Mucosa of stomach (tissue), 1 donor: ENCODE data around the gene EIF4E3.

Source experiments
- H3K27me3 ChIP-seq: one replicate; pipeline ENCODE4 v1.7.0; 2013; ENCODE audit warnings: mild to moderate bottlenecking, low read length; ENCODE audit not compliant: control insufficient read depth, insufficient read depth
- H3K36me3 ChIP-seq: one replicate; pipeline ENCODE4 v1.7.0; 2013; ENCODE audit warnings: low read length; ENCODE audit not compliant: control insufficient read depth, insufficient read depth
- H3K4me1 ChIP-seq: one replicate; pipeline ENCODE4 v1.7.0; 2013; ENCODE audit warnings: mild to moderate bottlenecking, low read length; ENCODE audit not compliant: control insufficient read depth, insufficient read depth
- H3K4me3 ChIP-seq: one replicate; pipeline ENCODE4 v1.7.0; 2013; ENCODE audit warnings: low read length
- H3K9ac ChIP-seq: one replicate; pipeline ENCODE4 v1.7.0; 2013; ENCODE audit warnings: mild to moderate bottlenecking, low read length, moderate library complexity
- H3K9me3 ChIP-seq: one replicate; pipeline ENCODE4 v1.7.0; 2013; ENCODE audit warnings: mild to moderate bottlenecking, low read length, moderate library complexity; ENCODE audit not compliant: control insufficient read depth
- donor health status: Pancreatic carcinoma.

Gene EIF4E3

GRCh38 chr3:71652781-71653413 lies 72.3 kb downstream of the EIF4E3 start:
- H3K4me3 ChIP-seq = no peak overlapping the region
- peaks cover 3% of the 10 kb centered on the region for H3K4me1 ChIP-seq
- no peak overlapping the region for H3K9ac ChIP-seq
- H3K36me3 ChIP-seq = no peaks in the 10 kb centered on the region
- H3K9me3 ChIP-seq = no peaks in the 10 kb centered on the region
- no peaks in the 10 kb centered on the region for H3K27me3 ChIP-seq

- H3K27me3 ChIP-seq = no peaks in the 10 kb centered on the region
These were observed 73.6 kb downstream of the EIF4E3 start for GRCh38 chr3:71651625-71652024.

GRCh38 chr3:71650372-71650771 lies 74.8 kb downstream of the EIF4E3 start:
- Histone ChIP-seq H3K4me3 (no peak overlapping the region), H3K27me3 (no peaks in the 10 kb centered on the region), H3K9me3 (no peaks in the 10 kb centered on the region), H3K9ac (no peak overlapping the region), H3K4me1 (peaks cover 3% of the 10 kb centered on the region), H3K36me3 (no peaks in the 10 kb centered on the region)

More at GRCh38 chr3:71651625-71652024, 73.6 kb downstream of the EIF4E3 start:
- Histone ChIP-seq H3K4me1 (peaks cover 3% of the 10 kb centered on the region), H3K9ac (no peak overlapping the region), H3K36me3 (no peaks in the 10 kb centered on the region), H3K9me3 (no peaks in the 10 kb centered on the region), H3K4me3 (no peak overlapping the region)

GRCh38 chr3:71649757-71650156 lies 75.4 kb downstream of the EIF4E3 start:
- Histone ChIP-seq H3K36me3 (no peaks in the 10 kb centered on the region), H3K4me1 (peaks cover 3% of the 10 kb centered on the region), H3K27me3 (no peaks in the 10 kb centered on the region), H3K4me3 (no peak overlapping the region), H3K9me3 (no peaks in the 10 kb centered on the region), H3K9ac (no peak overlapping the region)

GRCh38 chr3:71647751-71648150 lies 77.5 kb downstream of the EIF4E3 start:
- no peaks in the 10 kb centered on the region for H3K27me3 ChIP-seq
- H3K36me3 ChIP-seq = no peaks in the 10 kb centered on the region
- H3K9ac ChIP-seq = no peak overlapping the region
- peaks cover 3% of the 10 kb centered on the region for H3K4me1 ChIP-seq
- H3K4me3 ChIP-seq = no peak overlapping the region
- no peaks in the 10 kb centered on the region for H3K9me3 ChIP-seq

- Histone ChIP-seq H3K9ac (no peak overlapping the region), H3K4me3 (no peak overlapping the region), H3K36me3 (no peaks in the 10 kb centered on the region), H3K27me3 (no peaks in the 10 kb centered on the region), H3K4me1 (peaks cover 3% of the 10 kb centered on the region), H3K9me3 (no peaks in the 10 kb centered on the region)
These were observed 78.2 kb downstream of the EIF4E3 start for GRCh38 chr3:71646971-71647370.

- no peaks in the 10 kb centered on the region for H3K36me3 ChIP-seq
- no peak overlapping the region for H3K4me3 ChIP-seq
- no peaks in the 10 kb centered on the region for H3K27me3 ChIP-seq
- no peaks in the 10 kb centered on the region for H3K9me3 ChIP-seq
- no peaks in the 10 kb centered on the region for H3K4me1 ChIP-seq
- no peak overlapping the region for H3K9ac ChIP-seq
These were observed 80.1 kb downstream of the EIF4E3 start for GRCh38 chr3:71645140-71645539.

DNA sequence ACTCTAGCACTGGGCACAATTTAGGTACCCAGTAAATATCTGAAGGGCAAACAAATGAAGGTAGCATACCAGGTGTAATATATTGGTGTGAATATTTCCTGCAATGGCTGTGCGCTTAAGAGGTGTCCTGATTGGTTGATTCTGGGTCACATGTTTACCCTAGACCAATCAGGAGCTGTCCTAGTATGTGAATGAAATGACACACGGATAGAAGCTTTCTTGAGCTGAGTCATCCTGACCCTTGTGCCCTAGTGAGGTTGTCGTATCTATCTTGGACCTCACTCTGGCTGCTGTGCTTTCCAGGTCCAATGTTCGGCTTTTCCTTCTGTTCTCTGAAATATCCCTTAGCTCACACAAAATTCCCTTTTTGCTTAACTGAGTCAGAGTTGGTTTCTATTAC lies 83.5 kb downstream of the EIF4E3 start:
- Histone ChIP-seq H3K9me3 (no peaks in the 10 kb centered on the region), H3K9ac (no peak overlapping the region), H3K27me3 (no peaks in the 10 kb centered on the region), H3K4me1 (no peaks in the 10 kb centered on the region), H3K36me3 (no peaks in the 10 kb centered on the region), H3K4me3 (no peak overlapping the region)

DNA sequence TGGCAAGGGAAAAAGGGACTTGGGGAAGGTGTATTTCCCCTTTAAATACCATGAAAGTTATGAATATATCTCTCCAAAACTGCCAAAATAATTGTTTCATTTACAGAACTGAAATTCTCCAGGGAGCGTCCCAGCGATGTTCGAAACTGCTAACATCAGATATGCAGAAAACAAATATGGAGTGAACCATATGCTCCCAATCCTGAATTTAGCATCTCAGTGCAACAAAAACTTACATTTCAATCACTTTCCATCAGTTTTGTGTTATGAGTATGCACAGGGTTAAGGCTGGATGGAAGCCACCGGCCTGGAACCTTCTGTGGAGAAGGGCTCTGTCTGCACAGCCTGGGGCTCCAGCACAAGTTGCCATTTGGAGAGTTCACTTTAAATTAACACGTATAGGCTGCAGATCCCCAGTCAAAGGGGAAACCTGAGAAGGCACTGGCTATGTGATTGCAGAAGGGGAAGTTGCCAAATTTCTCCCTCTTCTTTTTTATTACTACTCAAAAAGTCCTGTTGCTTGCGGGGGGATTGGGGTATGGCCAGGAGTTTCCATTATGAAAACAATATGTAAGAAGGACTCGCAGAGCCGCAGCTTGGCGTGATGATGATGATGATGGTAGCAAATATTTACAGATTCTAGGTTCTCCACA lies 84.7 kb downstream of the EIF4E3 start:
- Histone ChIP-seq H3K4me3 (no peak overlapping the region), H3K4me1 (no peaks in the 10 kb centered on the region), H3K9ac (no peak overlapping the region), H3K9me3 (no peaks in the 10 kb centered on the region), H3K36me3 (no peaks in the 10 kb centered on the region), H3K27me3 (no peaks in the 10 kb centered on the region)

GRCh38 chr3:71636482-71636881 lies 88.7 kb downstream of the EIF4E3 start:
- Histone ChIP-seq H3K4me1 (no peaks in the 10 kb centered on the region), H3K36me3 (no peaks in the 10 kb centered on the region), H3K9me3 (no peaks in the 10 kb centered on the region), H3K9ac (no peak overlapping the region), H3K27me3 (no peaks in the 10 kb centered on the region), H3K4me3 (no peak overlapping the region)

GRCh38 chr3:71636001-71636400 lies 89.2 kb downstream of the EIF4E3 start:
- no peaks in the 10 kb centered on the region for H3K4me1 ChIP-seq

DNA sequence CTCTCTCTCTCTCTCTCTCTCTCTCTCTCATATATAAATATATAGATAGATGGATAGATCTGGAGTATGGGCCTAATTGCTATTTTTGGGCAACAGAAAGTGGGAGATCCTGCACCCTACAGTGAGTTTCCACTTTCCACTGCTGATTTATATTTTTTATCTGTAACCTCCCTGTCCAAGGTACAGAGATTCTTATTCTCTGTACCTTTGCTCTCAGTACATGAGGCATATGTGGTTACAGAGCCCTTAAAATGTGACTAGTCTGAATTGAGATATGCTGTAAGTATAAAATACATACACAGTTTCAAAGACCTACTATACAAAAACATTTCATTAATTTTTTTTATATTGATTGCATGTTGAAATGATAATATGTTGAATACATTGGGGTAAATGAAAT lies 90.5 kb downstream of the EIF4E3 start:
- no peaks in the 10 kb centered on the region for H3K27me3 ChIP-seq
- no peak overlapping the region for H3K4me3 ChIP-seq
- no peaks in the 10 kb centered on the region for H3K9me3 ChIP-seq
- H3K4me1 ChIP-seq = no peaks in the 10 kb centered on the region
- H3K36me3 ChIP-seq = no peaks in the 10 kb centered on the region
- no peak overlapping the region for H3K9ac ChIP-seq

More at GRCh38 chr3:71636001-71636400, 89.2 kb downstream of the EIF4E3 start:
- Histone ChIP-seq H3K27me3 (no peaks in the 10 kb centered on the region), H3K36me3 (no peaks in the 10 kb centered on the region), H3K9ac (no peak overlapping the region), H3K9me3 (no peaks in the 10 kb centered on the region), H3K4me3 (no peak overlapping the region)
